Measurements from ENCODE around the gene VENTX.

VENTX gene

GRCh38 chr10:133196221-133196915, 41.3 kb upstream of the VENTX start:
- H3K27ac ChIP-seq (ENCODE audit: low read depth, low read length) = no peak overlapping the region
- peaks cover 0 to 12% (median 8%) of the 10 kb centered on the region in 5 donors for H3K27me3 ChIP-seq (ENCODE audit: control insufficient read depth in 5 of 5, insufficient read depth in 4 of 5, low read length in 5 of 5)
- no peak overlapping the region for H3K9ac ChIP-seq (ENCODE audit: low read length in 5 of 5)

GRCh38 chr10:133196936-133197758, 40.5 kb upstream of the VENTX start:
- no peaks in the 10 kb centered on the region for H3K4me1 ChIP-seq (ENCODE audit: control insufficient read depth in 5 of 5, insufficient read depth in 5 of 5, low read length in 5 of 5)
- H3K36me3 ChIP-seq (ENCODE audit: control insufficient read depth in 5 of 5, insufficient read depth in 5 of 5, low read length in 5 of 5) = no peaks in the 10 kb centered on the region
- H3K4me3 ChIP-seq (ENCODE audit: low read depth in 1 of 5, low read length in 5 of 5) = no peak overlapping the region
- H3K9me3 ChIP-seq (ENCODE audit: control insufficient read depth in 5 of 5, low read length in 5 of 5) = peaks cover 1 to 13% (median 3%) of the 10 kb centered on the region in 5 donors
- H3K27ac ChIP-seq (ENCODE audit: low read depth, low read length) = no peak overlapping the region
- no peak overlapping the region for H3K9ac ChIP-seq (ENCODE audit: low read length in 5 of 5)
- peaks cover 0 to 12% (median 8%) of the 10 kb centered on the region in 5 donors for H3K27me3 ChIP-seq (ENCODE audit: control insufficient read depth in 5 of 5, insufficient read depth in 4 of 5, low read length in 5 of 5)

More at GRCh38 chr10:133196221-133196915, 41.3 kb upstream of the VENTX start:
- Histone ChIP-seq H3K9me3 (ENCODE audit: control insufficient read depth in 5 of 5, low read length in 5 of 5) (peaks cover 2 to 17% (median 4%) of the 10 kb centered on the region in 5 donors), H3K4me1 (ENCODE audit: control insufficient read depth in 5 of 5, insufficient read depth in 5 of 5, low read length in 5 of 5) (no peaks in the 10 kb centered on the region), H3K36me3 (ENCODE audit: control insufficient read depth in 5 of 5, insufficient read depth in 5 of 5, low read length in 5 of 5) (no peaks in the 10 kb centered on the region), H3K4me3 (ENCODE audit: low read depth in 1 of 5, low read length in 5 of 5) (no peak overlapping the region)

GRCh38 chr10:133197786-133198185, 39.9 kb upstream of the VENTX start:
- Histone ChIP-seq H3K36me3 (ENCODE audit: control insufficient read depth in 5 of 5, insufficient read depth in 5 of 5, low read length in 5 of 5) (no peaks in the 10 kb centered on the region), H3K4me3 (ENCODE audit: low read depth in 1 of 5, low read length in 5 of 5) (no peak overlapping the region), H3K27me3 (ENCODE audit: control insufficient read depth in 5 of 5, insufficient read depth in 4 of 5, low read length in 5 of 5) (peaks cover 0 to 12% (median 8%) of the 10 kb centered on the region in 5 donors), H3K9me3 (ENCODE audit: control insufficient read depth in 5 of 5, low read length in 5 of 5) (peaks cover 0 to 13% (median 3%) of the 10 kb centered on the region in 5 donors), H3K9ac (ENCODE audit: low read length in 5 of 5) (no peak overlapping the region), H3K4me1 (ENCODE audit: control insufficient read depth in 5 of 5, insufficient read depth in 5 of 5, low read length in 5 of 5) (no peaks in the 10 kb centered on the region), H3K27ac (ENCODE audit: low read depth, low read length) (no peak overlapping the region)

GRCh38 chr10:133198206-133198605, 39.4 kb upstream of the VENTX start:
- Histone ChIP-seq H3K4me1 (ENCODE audit: control insufficient read depth in 5 of 5, insufficient read depth in 5 of 5, low read length in 5 of 5) (no peaks in the 10 kb centered on the region), H3K27ac (ENCODE audit: low read depth, low read length) (no peak overlapping the region), H3K9ac (ENCODE audit: low read length in 5 of 5) (no peak overlapping the region), H3K4me3 (ENCODE audit: low read depth in 1 of 5, low read length in 5 of 5) (no peak overlapping the region), H3K9me3 (ENCODE audit: control insufficient read depth in 5 of 5, low read length in 5 of 5) (peaks cover 0 to 13% (median 3%) of the 10 kb centered on the region in 5 donors), H3K27me3 (ENCODE audit: control insufficient read depth in 5 of 5, insufficient read depth in 4 of 5, low read length in 5 of 5) (peaks cover 0 to 12% (median 8%) of the 10 kb centered on the region in 5 donors), H3K36me3 (ENCODE audit: control insufficient read depth in 5 of 5, insufficient read depth in 5 of 5, low read length in 5 of 5) (no peaks in the 10 kb centered on the region)

GRCh38 chr10:133198621-133199487, 38.8 kb upstream of the VENTX start:
- no peak overlapping the region for H3K4me3 ChIP-seq (ENCODE audit: low read depth in 1 of 5, low read length in 5 of 5)
- H3K36me3 ChIP-seq (ENCODE audit: control insufficient read depth in 5 of 5, insufficient read depth in 5 of 5, low read length in 5 of 5) = no peaks in the 10 kb centered on the region
- peaks cover 0 to 10% (median 2%) of the 10 kb centered on the region in 5 donors for H3K9me3 ChIP-seq (ENCODE audit: control insufficient read depth in 5 of 5, low read length in 5 of 5)
- no peak overlapping the region for H3K9ac ChIP-seq (ENCODE audit: low read length in 5 of 5)
- H3K4me1 ChIP-seq (ENCODE audit: control insufficient read depth in 5 of 5, insufficient read depth in 5 of 5, low read length in 5 of 5) = no peaks in the 10 kb centered on the region
- peaks cover 0 to 12% (median 8%) of the 10 kb centered on the region in 5 donors for H3K27me3 ChIP-seq (ENCODE audit: control insufficient read depth in 5 of 5, insufficient read depth in 4 of 5, low read length in 5 of 5)
- H3K27ac ChIP-seq (ENCODE audit: low read depth, low read length) = no peak overlapping the region

GRCh38 chr10:133199488-133199885, 38.2 kb upstream of the VENTX start:
- Histone ChIP-seq H3K36me3 (ENCODE audit: control insufficient read depth in 5 of 5, insufficient read depth in 5 of 5, low read length in 5 of 5) (no peaks in the 10 kb centered on the region), H3K4me1 (ENCODE audit: control insufficient read depth in 5 of 5, insufficient read depth in 5 of 5, low read length in 5 of 5) (no peaks in the 10 kb centered on the region)

GRCh38 chr10:133199992-133200611, 37.6 kb upstream of the VENTX start:
- Histone ChIP-seq H3K4me3 (ENCODE audit: low read depth in 1 of 5, low read length in 5 of 5) (no peak overlapping the region), H3K27me3 (ENCODE audit: control insufficient read depth in 5 of 5, insufficient read depth in 4 of 5, low read length in 5 of 5) (peaks cover 0 to 12% (median 8%) of the 10 kb centered on the region in 5 donors), H3K4me1 (ENCODE audit: control insufficient read depth in 5 of 5, insufficient read depth in 5 of 5, low read length in 5 of 5) (no peaks in the 10 kb centered on the region), H3K27ac (ENCODE audit: low read depth, low read length) (no peak overlapping the region), H3K9ac (ENCODE audit: low read length in 5 of 5) (no peak overlapping the region), H3K9me3 (ENCODE audit: control insufficient read depth in 5 of 5, low read length in 5 of 5) (no peaks in the 10 kb centered on the region), H3K36me3 (ENCODE audit: control insufficient read depth in 5 of 5, insufficient read depth in 5 of 5, low read length in 5 of 5) (no peaks in the 10 kb centered on the region)

More at GRCh38 chr10:133199488-133199885, 38.2 kb upstream of the VENTX start:
- Histone ChIP-seq H3K27ac (ENCODE audit: low read depth, low read length) (no peak overlapping the region), H3K4me3 (ENCODE audit: low read depth in 1 of 5, low read length in 5 of 5) (no peak overlapping the region), H3K9ac (ENCODE audit: low read length in 5 of 5) (no peak overlapping the region), H3K27me3 (ENCODE audit: control insufficient read depth in 5 of 5, insufficient read depth in 4 of 5, low read length in 5 of 5) (peaks cover 0 to 12% (median 8%) of the 10 kb centered on the region in 5 donors), H3K9me3 (ENCODE audit: control insufficient read depth in 5 of 5, low read length in 5 of 5) (peaks cover 0 to 6% (median 0%) of the 10 kb centered on the region in 5 donors)

GRCh38 chr10:133200621-133201031, 37.0 kb upstream of the VENTX start:
- H3K4me1 ChIP-seq (ENCODE audit: control insufficient read depth in 5 of 5, insufficient read depth in 5 of 5, low read length in 5 of 5) = no peaks in the 10 kb centered on the region
- no peak overlapping the region for H3K9ac ChIP-seq (ENCODE audit: low read length in 5 of 5)
- no peak overlapping the region for H3K4me3 ChIP-seq (ENCODE audit: low read depth in 1 of 5, low read length in 5 of 5)
- no peaks in the 10 kb centered on the region for H3K9me3 ChIP-seq (ENCODE audit: control insufficient read depth in 5 of 5, low read length in 5 of 5)
- H3K36me3 ChIP-seq (ENCODE audit: control insufficient read depth in 5 of 5, insufficient read depth in 5 of 5, low read length in 5 of 5) = no peaks in the 10 kb centered on the region
- peaks cover 0 to 12% (median 8%) of the 10 kb centered on the region in 5 donors for H3K27me3 ChIP-seq (ENCODE audit: control insufficient read depth in 5 of 5, insufficient read depth in 4 of 5, low read length in 5 of 5)
- no peak overlapping the region for H3K27ac ChIP-seq (ENCODE audit: low read depth, low read length)

GRCh38 chr10:133201151-133201947, 36.3 kb upstream of the VENTX start:
- no peak overlapping the region for H3K4me3 ChIP-seq (ENCODE audit: low read depth in 1 of 5, low read length in 5 of 5)
- no peaks in the 10 kb centered on the region for H3K9me3 ChIP-seq (ENCODE audit: control insufficient read depth in 5 of 5, low read length in 5 of 5)

More at GRCh38 chr10:133201151-133201947, 36.3 kb upstream of the VENTX start:
- H3K4me1 ChIP-seq (ENCODE audit: control insufficient read depth in 5 of 5, insufficient read depth in 5 of 5, low read length in 5 of 5) = no peaks in the 10 kb centered on the region
- no peaks in the 10 kb centered on the region for H3K36me3 ChIP-seq (ENCODE audit: control insufficient read depth in 5 of 5, insufficient read depth in 5 of 5, low read length in 5 of 5)
- H3K9ac ChIP-seq (ENCODE audit: low read length in 5 of 5) = no peak overlapping the region
- H3K27me3 ChIP-seq (ENCODE audit: control insufficient read depth in 5 of 5, insufficient read depth in 4 of 5, low read length in 5 of 5) = peaks cover 0 to 9% (median 8%) of the 10 kb centered on the region in 5 donors
- no peak overlapping the region for H3K27ac ChIP-seq (ENCODE audit: low read depth, low read length)

Data from subcutaneous abdominal adipose tissue (tissue), 5 donors.